MCF 10A (cell line): ENCODE data around the gene PTGFR. TPM values are rescaled to one million over a fixed set of nuclear protein-coding genes. Genes with fewer than 3 reads are reported as not detected.

Source experiments
- BruUV-seq: library from RNA; stranded (reverse); fragments of 400-500 nt; replicated peaks from 2 replicates; lab custom pipeline; 2021; lab: Mats Ljungman, UMichigan
- CTCF ChIA-PET: fragments of 300-600 bp; sonication (Branson Sonifier 250); formaldehyde crosslinking; extraction: SDS; loops from one replicate; lab custom pipeline; 2021; ENCODE audit warnings: antibody characterized with exemption, inconsistent platforms; lab: Yijun Ruan, JAX
- POLR2A ChIA-PET: fragments of 300-600, 350-650 bp; sonication (Branson Sonifier 250); formaldehyde crosslinking; extraction: SDS; loops from one replicate; lab custom pipeline; 2020; ENCODE audit warnings: antibody characterized with exemption, inconsistent platforms; lab: Yijun Ruan, JAX
- DNase-seq: peaks from one replicate; pipeline ENCODE4 v3.0.0-alpha.2; 2018; ENCODE audit not compliant: unreplicated experiment
- H3K27ac Mint-ChIP-seq: one replicate; pipeline ENCODE4 v1.8.0; 2022; ENCODE audit warnings: mild to moderate bottlenecking, low read depth, mixed read lengths; ENCODE audit not compliant: unreplicated experiment
- H3K27me3 Mint-ChIP-seq: one replicate; pipeline ENCODE4 v1.8.0; 2022; ENCODE audit warnings: mixed read lengths; ENCODE audit not compliant: insufficient read depth, unreplicated experiment
- H3K36me3 Mint-ChIP-seq: one replicate; pipeline ENCODE4 v1.8.0; 2022; ENCODE audit warnings: mild to moderate bottlenecking, moderate library complexity, mixed read lengths; ENCODE audit not compliant: insufficient read depth, unreplicated experiment
- H3K4me1 Mint-ChIP-seq: one replicate; pipeline ENCODE4 v1.8.0; 2022; ENCODE audit warnings: mixed read lengths; ENCODE audit not compliant: insufficient read depth, unreplicated experiment
- H3K4me3 Mint-ChIP-seq: one replicate; pipeline ENCODE4 v1.8.0; 2022; ENCODE audit warnings: mild to moderate bottlenecking, moderate library complexity, mixed read lengths; ENCODE audit not compliant: unreplicated experiment
- H3K9me3 Mint-ChIP-seq: one replicate; pipeline ENCODE4 v1.8.0; 2022; ENCODE audit warnings: mixed read lengths; ENCODE audit not compliant: unreplicated experiment
- CTCF ChIP-seq: fragments of 200-600 bp; IDR thresholded peaks from one replicate; pipeline ENCODE4 v1.8.0; 2022; ENCODE audit warnings: antibody characterized with exemption, mild to moderate bottlenecking; ENCODE audit not compliant: unreplicated experiment
- intact Hi-C: fragments of 100-400 bp; cut with micrococcal nuclease; formaldehyde crosslinking; loops from 2 replicates; pipeline ENCODE4 v1.14.1; 2022
- total RNA-seq: library from RNA; stranded (reverse); gene quantifications from 2 replicates; pipeline ENCODE4 v1.2.3, GENCODE V29; 2022

Gene PTGFR
- total RNA-seq, 1 experiment from 2014 or later, result 2.5 TPM

- H3K4me1 Mint-ChIP-seq, result no peaks in the 10 kb centered on the region
- peaks cover 24% of the 10 kb centered on the region for H3K9me3 Mint-ChIP-seq
- no peak for TF ChIP-seq CTCF
- no peaks in the 10 kb centered on the region for H3K27me3 Mint-ChIP-seq
- intact Hi-C loops, result no loop called here
- H3K36me3 Mint-ChIP-seq, result no peaks in the 10 kb centered on the region
- ChIA-PET POLR2A (no interaction called here), CTCF (no interaction called here)
- no peak overlapping the region for H3K27ac Mint-ChIP-seq
- H3K4me3 Mint-ChIP-seq, result no peak overlapping the region
- BruUV-seq, result no TSS peak
- DNase-seq, result no peak
Observed at GRCh38 chr1:78554840-78555239, 64.1 kb downstream of the PTGFR start.

GRCh38 chr1:78559680-78560079 lies 68.9 kb downstream of the PTGFR start:
- intact Hi-C loops, result no loop called here
- no TSS peak for BruUV-seq
- no peak for TF ChIP-seq CTCF
- H3K36me3 Mint-ChIP-seq, result no peaks in the 10 kb centered on the region
- no peaks in the 10 kb centered on the region for H3K27me3 Mint-ChIP-seq
- no peak for DNase-seq
- H3K4me1 Mint-ChIP-seq, result no peaks in the 10 kb centered on the region
- H3K4me3 Mint-ChIP-seq, result no peak overlapping the region
- POLR2A ChIA-PET, result no interaction called here
- peaks cover 14% of the 10 kb centered on the region for H3K9me3 Mint-ChIP-seq
- no peak overlapping the region for H3K27ac Mint-ChIP-seq
- CTCF ChIA-PET, result no interaction called here

GRCh38 chr1:78560811-78561210 lies 70.0 kb downstream of the PTGFR start:
- H3K4me3 Mint-ChIP-seq, result no peak overlapping the region
- ChIA-PET POLR2A (interaction anchor here (0.7 kb wide), 1 partner anchor 93 kb away, joined by 3 read pairs; no protein-coding TSS in a partner anchor), CTCF (no interaction called here)
- intact Hi-C loops, result no loop called here
- no peaks in the 10 kb centered on the region for H3K27me3 Mint-ChIP-seq
- H3K36me3 Mint-ChIP-seq, result no peaks in the 10 kb centered on the region
- no peak overlapping the region for H3K27ac Mint-ChIP-seq
- H3K9me3 Mint-ChIP-seq, result peaks cover 14% of the 10 kb centered on the region
- no peaks in the 10 kb centered on the region for H3K4me1 Mint-ChIP-seq
- no peak for TF ChIP-seq CTCF
- DNase-seq, result no peak
- BruUV-seq, result no TSS peak

GRCh38 chr1:78561856-78562255 lies 71.1 kb downstream of the PTGFR start:
- Mint-ChIP-seq H3K9me3 (peaks cover 5% of the 10 kb centered on the region), H3K27me3 (no peaks in the 10 kb centered on the region), H3K36me3 (no peaks in the 10 kb centered on the region), H3K27ac (no peak overlapping the region), H3K4me3 (no peak overlapping the region), H3K4me1 (no peaks in the 10 kb centered on the region)
- no TSS peak for BruUV-seq
- CTCF ChIA-PET, result no interaction called here
- intact Hi-C loops, result no loop called here
- no peak for DNase-seq
- POLR2A ChIA-PET, result no interaction called here
- no peak for TF ChIP-seq CTCF
